ENCODE results near the gene CLTCL1.
"Not testable (repeated sequence)": the region's sequence is repeated elsewhere in the genome, so short reads cannot be mapped to it uniquely, and the experiment has no call there.

The CLTCL1 gene

DNA sequence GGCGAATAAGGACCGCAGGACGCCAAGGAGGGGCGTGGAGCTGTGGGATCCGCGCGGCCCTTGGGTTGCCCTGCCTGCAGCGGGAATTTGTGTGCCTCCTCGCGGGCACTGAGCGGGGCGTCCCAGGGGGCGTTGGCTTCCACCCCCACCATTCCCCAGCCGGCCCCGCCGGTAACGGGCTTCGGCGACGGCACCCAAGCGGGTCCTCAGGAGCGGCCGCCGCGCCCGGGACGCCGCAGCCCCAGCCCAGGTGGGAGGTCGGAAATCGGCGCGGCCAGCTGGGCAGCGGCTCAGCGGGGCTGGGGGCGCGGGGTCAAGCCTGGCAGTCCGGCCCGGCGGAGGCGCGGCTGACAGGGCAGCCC is 320 bp downstream of the CLTCL1 start:
- no peak for DNase-seq (ENCODE audit: insufficient read length, low spot score)
- no peak for FAIRE-seq

DNA sequence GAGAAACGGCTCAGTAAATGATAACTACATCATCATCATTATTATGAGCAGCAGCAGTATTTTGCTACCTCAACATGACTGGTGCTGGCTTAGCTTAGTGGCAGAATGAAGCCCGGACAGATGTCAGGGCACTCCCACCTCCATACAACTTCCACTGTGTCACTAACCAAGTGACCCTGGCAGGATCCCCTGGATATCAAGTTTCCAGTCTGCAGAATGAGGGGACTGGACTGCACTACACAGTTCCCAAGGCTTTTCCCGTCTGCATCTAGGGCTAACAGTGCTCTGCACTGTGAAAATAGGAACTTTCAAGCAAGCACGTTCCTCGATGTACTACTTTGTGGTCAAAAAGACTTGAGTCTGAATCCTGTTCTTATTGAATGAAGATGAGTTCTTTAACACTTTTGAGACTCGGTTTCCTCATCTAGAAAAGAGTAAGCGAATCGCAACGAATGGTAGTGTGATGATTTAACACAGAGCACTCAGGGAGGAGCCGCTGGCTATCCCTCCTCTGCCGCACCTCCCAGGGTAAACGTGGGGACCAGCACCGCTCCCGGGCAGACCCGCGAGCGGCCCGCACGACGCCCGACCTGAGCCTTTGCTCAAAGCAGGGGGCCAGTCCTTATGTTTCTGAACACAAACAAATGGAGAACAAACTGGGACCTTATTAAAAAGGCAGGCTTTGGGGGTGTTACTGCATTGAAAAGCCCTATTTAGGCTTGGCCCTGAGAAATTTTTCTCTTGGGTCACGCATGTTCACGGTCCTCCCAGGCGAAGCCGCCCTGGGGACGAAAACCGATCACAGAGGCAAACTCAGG is 910 bp downstream of the CLTCL1 start:
- no peak for FAIRE-seq

DNA sequence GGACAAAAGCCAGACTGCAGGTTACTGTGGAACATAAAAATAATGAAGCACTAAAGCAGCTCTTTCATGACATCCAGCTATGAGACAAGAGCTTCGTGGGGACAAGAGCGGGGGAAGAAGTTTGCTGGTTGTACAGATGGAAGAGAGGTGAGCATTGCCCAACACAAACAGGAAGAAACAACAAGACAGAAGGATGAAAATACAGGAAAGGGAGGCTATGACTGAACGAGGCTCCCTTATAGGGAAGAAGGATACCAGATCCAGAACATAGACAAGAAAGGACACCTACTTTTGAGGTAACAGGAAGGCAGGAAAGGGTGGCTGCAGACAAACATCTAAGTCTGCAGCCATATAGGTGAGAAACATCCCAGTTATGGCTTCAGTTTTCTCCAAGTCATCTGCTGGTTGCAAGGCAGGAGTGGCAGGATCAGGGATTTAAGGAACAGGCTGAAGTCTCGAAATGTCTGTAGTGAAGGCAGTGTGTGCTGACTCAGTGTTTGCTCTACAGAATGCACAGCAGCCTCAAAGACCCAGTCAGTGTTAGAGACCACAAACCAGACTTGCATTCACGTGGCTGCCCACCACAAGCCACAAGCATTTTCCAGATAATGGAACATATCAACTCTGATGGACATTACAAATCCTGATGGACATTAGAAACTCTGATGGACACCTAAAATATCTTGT is 1.9 kb downstream of the CLTCL1 start:
- FAIRE-seq: no peak
- no peak for DNase-seq (ENCODE audit: insufficient read length, low spot score)

More for the DNA sequence above, 910 bp downstream of the CLTCL1 start:
- DNase-seq (ENCODE audit: insufficient read length, low spot score): no peak

DNA sequence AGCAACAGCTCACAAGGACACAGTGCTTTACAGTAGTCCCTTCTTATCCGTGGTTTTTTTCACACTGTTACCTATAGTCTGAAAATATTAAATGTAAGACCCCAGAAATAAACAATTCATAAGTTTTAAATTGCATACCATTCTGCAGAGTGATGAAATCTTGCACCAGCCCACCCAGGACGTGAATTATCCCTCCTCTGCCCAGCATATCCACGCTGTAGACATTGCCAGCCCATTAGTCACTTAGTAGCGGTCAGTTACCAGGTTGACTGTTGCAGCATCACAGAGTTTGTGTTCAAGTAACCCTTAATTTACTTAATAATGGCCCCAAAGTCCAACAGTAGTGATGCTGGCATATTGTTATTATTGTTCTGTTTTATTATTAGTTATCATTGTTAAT is 3.6 kb downstream of the CLTCL1 start:
- DNase-seq (ENCODE audit: insufficient read length, low spot score): no peak
- FAIRE-seq: no peak

DNA sequence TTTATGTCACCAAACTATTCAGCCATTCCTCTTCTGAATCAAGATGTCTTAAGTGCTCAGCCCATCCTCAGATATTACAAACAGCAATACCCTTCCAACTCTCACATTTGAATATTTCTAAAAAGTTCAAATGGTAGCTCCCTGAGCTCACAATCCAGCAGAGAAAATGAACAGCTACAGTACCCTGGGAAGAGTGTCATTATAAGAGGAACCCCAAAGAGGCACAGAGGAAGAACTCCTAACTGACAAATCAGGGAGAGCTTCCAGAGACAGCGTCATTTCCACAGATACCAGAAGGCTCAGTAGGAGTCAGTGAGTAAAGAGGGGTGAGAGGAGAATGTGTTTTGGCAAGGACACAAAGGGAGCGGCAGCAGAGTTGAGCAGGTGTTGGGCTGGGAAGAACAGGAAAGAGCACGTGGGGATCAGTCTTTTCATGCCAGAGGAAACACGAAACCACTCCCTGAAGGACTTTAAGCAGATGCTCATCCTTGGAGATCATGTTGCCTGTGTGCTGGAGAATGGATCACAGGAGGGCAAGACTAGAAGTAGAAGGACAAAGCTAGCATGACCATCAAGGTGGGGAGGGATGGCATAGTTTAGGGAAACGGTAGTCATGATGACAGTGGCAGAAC is 4.3 kb downstream of the CLTCL1 start:
- no peak for DNase-seq (ENCODE audit: insufficient read length, low spot score)
- FAIRE-seq: no peak

DNA sequence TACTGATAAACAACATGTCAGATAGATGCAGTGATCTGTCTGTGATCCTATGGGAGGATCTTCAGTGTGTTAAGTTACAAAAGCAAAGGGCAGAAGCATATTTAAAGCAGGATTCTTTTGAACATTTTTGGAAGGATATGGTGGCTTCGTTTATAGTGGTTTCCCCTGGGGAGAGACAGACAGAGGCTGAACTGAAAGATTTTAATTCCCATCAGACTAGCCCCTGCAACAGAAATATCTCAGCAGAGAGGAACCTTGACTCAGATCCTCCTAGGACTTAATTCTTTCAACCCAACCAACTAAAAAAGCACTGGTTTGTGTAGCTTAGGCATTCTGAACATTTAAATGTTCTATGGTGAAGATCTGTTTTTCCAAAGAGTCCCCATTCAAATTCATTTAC is 5.7 kb downstream of the CLTCL1 start:
- FAIRE-seq (no peak), DNase-seq (ENCODE audit: insufficient read length, low spot score) (no peak)

DNA sequence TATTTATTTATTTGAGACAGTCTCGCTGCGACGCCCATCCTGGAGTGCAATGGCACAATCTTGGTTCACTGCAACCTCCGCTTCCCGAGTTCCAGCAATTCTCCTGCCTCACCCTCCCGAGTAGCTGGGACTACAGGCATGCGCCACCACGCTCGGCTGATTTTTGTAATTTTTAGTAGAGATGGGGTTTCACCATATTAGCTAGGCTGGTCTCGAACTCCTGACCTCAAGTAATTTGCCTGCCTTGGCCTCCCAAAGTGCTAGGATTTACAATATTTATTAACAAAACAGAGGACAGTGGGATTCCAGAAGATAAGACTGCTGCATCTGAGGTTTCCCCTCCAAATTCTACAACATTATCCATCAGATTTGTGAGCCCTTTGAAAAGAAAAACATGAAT is 12.4 kb downstream of the CLTCL1 start:
- DNase-seq (ENCODE audit: insufficient read length, low spot score); FAIRE-seq: not testable (repeated sequence)

DNA sequence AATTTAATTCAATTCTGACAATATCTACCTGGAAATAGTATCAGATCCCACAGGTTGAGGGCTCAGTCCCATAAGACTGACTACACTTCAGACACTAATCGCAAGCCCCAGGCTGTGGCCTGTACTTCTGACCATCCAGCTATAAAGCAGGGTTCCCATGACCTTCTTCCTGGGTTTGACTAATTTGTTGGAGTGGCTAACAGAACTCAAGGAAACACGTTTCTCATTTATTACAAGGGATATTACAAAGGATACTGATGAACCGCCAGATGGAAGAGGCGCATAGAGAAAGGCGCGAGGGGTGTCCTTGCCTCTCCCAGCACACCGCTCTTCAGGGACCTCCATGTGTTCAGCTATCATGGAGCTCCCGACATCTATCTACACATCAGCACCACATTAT is 13.7 kb downstream of the CLTCL1 start:
- DNase-seq (ENCODE audit: insufficient read length, low spot score) (no peak), FAIRE-seq (no peak)

DNA sequence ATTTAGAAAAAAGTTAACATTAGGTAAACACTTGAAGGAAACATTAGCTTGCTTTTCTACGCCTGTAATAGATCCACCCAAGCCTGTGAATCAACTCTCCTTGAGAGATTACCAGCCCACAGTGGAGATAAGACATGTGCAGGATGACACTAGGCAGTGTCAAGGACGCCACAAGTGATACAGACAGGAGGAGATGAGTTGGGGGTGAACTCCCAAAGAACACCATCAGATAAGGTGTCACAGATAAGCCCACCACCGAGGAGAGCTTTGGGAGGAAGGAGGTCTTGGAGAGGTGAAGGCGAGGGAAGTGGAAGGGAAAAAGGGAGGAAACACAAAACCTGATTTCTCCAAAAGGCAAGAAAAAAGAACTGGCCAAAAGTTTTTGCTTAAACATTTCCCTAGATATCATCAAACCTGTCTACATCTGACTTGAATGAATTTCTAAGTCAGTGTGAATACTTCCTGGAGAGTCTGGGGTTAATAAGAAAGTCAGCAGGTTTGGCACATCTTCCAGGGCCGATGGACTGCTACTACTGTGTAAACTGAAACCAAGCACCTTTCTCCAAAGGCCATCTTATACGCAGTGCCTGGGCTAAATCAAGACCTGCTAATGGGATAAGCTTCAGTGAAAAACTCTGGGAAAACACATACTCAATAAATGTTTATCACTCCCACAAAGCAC is 15.5 kb downstream of the CLTCL1 start:
- FAIRE-seq: no peak
- DNase-seq (ENCODE audit: insufficient read length, low spot score): no peak

DNA sequence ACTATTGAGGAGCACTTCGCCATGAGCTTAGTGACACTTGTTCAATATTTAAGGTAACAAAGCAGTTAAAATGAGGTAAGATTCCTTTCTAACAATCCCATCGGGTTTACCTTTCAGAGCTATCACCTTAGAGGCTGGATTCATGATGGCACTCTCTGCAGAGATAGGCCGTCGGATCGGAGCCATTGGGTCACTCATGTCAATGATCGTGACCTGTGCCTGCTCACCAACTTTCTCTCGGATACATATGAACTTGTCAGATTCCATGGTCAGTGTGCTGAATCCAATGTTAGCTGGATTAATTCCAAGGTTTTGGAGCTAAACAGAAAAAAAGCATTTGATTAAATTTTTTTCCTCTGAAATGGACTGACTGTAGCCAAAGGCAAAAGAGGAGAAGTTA is 16.0 kb downstream of the CLTCL1 start:
- DNase-seq (ENCODE audit: insufficient read length, low spot score) (no peak), FAIRE-seq (no peak)

DNA sequence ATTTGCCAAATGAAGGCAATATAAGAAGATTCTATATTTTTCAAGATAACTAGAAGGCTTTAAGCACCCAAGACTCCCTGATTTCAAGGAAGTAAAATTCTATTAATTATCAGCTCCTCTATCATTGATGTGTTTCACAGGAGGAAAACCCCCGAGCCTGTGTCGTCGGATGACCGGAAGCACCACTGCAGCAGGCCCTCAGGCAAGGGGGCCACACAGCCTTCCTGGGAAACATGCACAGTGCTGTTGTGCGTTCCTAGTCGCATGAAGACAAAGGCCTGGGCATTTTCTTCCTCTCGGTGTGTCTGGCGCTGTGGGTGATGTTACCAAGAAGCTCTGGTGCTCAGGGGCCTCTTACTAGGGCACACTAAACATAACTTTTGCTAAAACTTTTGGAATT is 16.4 kb downstream of the CLTCL1 start:
- DNase-seq (ENCODE audit: insufficient read length, low spot score) (no peak), FAIRE-seq (no peak)

DNA sequence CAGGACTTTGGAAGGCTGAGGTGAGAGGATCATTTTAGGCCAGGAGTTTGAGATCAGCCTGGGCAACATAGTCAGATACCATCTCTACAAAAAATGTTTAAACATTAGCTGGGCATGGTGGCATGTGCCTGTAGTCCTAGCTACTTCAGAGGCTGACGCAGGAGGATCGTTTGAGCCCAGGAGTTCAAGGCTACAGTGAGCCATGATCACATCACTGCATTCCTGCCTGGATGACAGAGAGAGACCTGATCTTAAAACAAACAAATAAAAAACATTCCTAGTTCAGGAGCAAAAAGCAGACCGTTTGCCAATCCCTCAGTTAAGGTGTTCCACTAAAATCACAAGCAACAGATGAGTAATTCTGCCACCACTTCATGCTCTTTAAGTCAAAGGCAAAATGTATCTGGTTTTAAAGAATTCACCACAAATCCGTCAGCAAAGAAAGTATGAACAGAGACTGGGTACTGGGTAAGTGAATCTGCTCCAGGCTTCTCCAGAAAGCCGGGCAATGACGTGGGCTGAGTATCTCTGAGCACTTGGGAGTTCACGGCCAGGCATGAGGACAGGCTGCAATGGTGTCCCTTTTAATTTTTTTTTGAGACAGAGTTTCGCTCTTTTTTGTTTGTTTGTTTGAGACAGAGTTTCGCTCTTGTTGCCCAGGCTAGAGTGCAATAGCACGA is 19.5 kb downstream of the CLTCL1 start:
- FAIRE-seq: no peak
- DNase-seq (ENCODE audit: insufficient read length, low spot score): no peak

DNA sequence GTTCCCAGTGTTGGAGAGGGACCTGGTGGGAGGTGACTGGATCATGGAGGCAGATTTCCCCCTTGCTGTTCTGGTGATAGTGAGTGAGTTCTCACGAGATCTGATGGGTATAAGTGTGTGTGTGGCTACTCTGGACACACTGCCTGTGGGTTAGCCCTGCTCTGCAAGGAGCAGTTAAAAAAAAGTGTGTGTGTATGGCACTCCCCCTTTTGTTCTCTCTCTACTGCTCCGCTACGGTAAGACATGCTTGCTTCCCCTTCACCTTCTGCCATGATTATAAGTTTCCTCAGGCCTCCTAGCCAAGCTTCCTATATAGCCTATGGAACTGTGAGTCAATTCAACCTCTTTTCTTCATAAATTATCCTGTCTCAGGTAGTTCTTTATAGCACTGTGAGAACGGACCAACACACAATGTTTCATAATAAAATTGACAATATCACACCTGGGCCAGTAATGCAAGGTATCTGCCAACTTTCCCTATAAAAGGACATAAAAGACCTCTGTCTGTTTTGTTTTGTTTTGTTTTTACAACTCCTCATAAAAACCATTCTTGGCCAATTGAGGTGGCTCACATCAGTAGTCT is 20.2 kb downstream of the CLTCL1 start:
- DNase-seq (ENCODE audit: insufficient read length, low spot score): no peak
- FAIRE-seq: no peak

DNA sequence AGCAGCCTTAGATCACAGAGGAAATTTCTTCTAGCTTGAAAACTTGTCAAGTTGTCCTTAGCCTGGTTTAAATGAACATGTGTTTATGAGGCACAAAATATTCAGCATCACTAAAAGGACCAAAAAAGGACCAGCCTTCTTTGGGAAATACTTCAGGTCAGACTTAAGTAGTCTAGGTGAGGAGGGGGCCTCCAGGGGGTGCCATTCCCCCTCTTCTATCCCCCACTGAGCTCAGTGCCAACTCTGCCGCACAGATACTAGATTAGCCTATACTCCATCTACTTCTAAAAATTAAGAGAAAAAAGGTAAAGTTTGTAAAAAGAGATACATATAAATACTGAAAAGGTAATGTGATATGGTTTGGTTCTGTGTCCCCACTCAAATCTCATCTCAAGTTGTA is 20.6 kb downstream of the CLTCL1 start:
- DNase-seq (ENCODE audit: insufficient read length, low spot score): no peak
- FAIRE-seq: no peak

DNA sequence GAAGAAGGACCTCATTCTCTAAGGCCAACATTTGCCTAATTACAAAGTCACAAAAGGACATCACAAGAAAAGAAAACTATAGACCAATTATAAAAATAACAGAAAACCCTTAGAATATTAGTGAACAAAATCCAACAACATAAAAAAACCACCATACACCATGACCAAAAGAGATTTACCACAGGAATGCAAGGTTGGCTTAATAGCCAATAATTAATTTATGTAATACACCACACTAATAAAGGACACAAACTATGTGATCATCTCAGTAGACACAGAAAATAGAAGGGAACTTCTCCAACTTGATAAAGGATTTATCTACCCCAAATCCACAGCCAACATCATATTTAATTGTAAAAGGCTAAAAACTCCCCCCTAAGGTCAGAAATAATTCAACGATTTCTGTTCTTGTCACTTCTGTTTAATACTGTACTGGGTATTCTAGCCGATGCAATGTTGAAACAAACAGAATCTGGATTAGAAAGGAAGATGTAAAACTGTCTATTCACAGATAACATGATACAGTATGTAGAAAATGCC is 24.9 kb downstream of the CLTCL1 start:
- no peak for FAIRE-seq

DNA sequence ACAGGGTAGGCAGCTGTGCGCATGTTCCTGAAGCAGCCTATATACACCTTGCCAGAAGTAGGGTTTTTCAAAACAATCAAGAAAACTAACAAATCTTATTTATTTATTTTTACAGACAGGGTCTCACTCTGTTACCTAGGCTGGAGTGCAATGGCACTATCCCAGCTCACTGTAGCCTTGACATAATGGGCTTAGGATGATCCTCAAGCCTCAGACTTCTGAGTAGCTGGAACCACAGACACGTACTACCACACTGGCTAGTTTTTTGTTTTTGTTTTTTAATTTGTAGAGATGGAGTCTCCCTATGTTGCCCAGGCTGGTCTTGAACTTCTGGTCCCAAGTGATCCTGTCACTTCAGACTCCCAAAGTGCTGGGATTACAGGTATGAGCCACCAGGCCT is 25.7 kb downstream of the CLTCL1 start:
- DNase-seq (ENCODE audit: insufficient read length, low spot score): no peak
- no peak for FAIRE-seq

More for the DNA sequence above, 24.9 kb downstream of the CLTCL1 start:
- no peak for DNase-seq (ENCODE audit: insufficient read length, low spot score)

DNA sequence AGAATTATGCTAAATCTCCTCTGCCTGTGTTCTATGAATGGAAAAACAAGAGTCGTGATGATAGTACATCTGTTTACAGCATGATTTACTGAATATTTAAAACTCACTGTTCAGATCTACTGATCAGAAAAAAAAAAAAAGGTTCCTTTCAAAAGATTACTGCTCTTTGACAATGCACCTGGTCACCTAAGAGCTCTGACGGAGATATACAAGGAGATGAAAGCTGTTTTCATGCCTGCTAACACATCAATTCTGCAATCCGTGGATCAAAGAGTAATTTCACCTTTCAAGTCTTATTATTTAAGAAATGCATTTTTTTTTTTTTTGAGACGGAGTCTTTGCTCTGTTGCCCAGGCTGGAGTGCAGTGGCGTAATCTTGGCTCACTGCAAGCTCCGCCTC is 30.7 kb downstream of the CLTCL1 start:
- FAIRE-seq: no peak
- DNase-seq (ENCODE audit: insufficient read length, low spot score): no peak

DNA sequence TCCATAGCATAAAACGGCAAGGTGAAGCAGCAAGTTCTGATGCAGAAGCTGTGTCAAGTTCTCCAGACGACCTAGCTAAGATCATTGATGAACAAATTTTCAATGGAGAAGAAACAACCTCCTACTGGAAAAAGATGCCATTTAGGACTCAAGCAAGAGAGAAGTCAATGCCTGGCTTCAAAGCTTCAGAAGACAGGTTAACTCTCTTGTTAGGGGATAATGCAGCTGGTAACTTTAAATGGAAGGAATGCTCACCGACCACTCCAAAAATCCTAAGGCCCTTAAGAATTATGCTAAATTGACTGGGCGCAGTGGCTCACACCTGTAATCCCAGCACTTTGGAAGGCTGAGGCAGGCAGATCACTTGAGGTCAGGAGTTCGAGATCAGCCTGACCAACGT is 31.3 kb downstream of the CLTCL1 start:
- no peak for FAIRE-seq

DNA sequence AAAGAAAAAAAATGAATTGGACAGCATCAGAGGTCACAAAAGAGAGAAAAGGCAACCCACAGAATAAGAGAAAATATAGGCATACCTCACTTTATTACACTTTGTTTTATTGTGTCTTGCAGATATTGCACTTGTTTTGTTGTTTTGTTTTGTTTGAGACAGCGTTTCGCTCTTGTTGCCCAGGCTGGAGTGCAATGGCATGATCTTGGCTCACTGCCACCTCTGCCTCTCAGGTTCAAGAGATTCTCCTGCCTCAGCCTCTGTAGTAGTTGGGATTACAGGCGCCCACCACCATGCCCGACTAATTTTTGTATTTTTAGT is 32.6 kb downstream of the CLTCL1 start:
- FAIRE-seq; DNase-seq (ENCODE audit: insufficient read length, low spot score): not testable (repeated sequence)

More for the DNA sequence above, 31.3 kb downstream of the CLTCL1 start:
- DNase-seq (ENCODE audit: insufficient read length, low spot score): no peak

DNA sequence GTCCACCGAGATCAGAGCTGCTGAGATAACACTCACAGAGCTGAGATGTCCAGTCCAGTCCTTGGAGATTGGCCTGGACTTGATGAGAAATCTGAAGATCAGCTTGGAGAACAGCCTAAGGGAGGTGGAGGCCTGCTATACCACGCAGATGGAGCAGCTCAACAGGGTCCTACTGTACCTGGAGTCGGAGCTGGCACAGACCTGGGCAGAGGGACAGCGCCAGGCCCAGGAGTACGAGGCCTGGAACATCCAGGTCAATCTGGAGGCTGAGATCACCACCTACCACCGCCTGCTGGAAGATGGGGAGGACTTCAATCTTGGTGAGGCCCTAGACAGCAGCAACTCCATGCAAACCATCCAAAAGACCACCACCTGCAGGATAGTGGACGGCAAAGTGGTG is 33.1 kb downstream of the CLTCL1 start:
- FAIRE-seq (no peak), DNase-seq (ENCODE audit: insufficient read length, low spot score) (no peak)
